ENCODE results near the gene SREBF2. TPM values are rescaled to one million over a fixed set of nuclear protein-coding genes. Genes with fewer than 3 reads are reported as not detected.

The SREBF2 gene
- total and polyA plus RNA-seq, 2 donors (not counting 1 experiment from before 2014, with no cell fraction given): 116 to 287 TPM

DNA sequence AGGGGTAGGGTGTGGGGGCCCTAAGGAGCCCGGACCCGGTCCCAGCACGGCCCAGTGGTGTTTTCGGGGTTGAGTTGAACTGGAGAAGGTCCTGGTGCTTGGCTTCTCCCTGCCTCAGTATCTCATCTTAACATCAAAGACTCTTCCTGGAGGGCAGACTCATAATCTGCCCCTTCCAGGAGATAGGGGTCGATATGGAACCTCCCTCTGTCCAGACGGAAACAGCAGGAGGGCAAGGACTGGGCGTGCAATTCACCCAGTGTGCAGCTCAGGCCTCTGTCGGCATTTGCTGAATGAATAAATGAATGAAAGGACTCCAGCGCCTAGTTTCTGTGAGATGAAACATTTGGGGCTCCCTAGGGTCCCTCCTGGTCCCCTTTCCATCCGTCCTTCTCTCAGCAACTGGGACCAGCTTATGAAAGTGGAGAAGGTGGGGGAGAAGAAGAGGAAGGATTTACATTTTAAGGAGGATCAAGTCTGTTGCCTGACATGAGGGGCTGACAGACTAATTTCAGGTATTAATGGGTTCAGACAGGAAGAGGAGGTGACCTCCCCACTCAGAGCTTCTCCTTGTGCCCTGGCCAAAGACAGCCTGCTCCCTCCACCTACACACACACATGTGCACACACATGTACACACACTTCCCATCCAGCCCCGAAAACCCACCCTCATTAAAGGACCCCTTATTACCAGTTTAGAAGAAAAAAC, 83.0 kb downstream of the SREBF2 start:
- peaks cover 79 to 80% of the 10 kb centered on the region in 2 donors for H3K4me1 ChIP-seq (ENCODE audit: control insufficient read depth in 2 of 2, insufficient read depth in 2 of 2, low read length in 2 of 2)
- DNase-seq: peak; percentile 61

More for the DNA sequence above, 83.0 kb downstream of the SREBF2 start:
- Histone ChIP-seq H3K4me2 (replicated peaks; ENCODE audit: low read depth, low read length, poor library complexity, severe bottlenecking) (peak overlapping the region; percentile 90), H3K9ac (ENCODE audit: low read length) (peak overlapping the region; percentile 65), H2AFZ (ENCODE audit: insufficient read depth, low read depth, low read length, poor library complexity, severe bottlenecking) (no peak overlapping the region), H3K4me3 (ENCODE audit: control extremely low read depth in 1 of 5, extremely low read depth in 1 of 5, insufficient read depth in 1 of 5, low read depth in 2 of 5, low read length in 4 of 5) (peak overlapping the region in 3 of 5 experiments; percentile 47 to 64 (median 47)), H3K27ac (ENCODE audit: low read length in 2 of 2) (peak overlapping the region in 1 of 2 donors; percentile 59), H3K9me3 (ENCODE audit: control extremely low read depth in 1 of 3, control insufficient read depth in 2 of 3, insufficient read depth in 1 of 3, low read length in 2 of 3) (peaks cover 0 to 14% (median 0%) of the 10 kb centered on the region in 3 donors), H4K20me1 (ENCODE audit: control insufficient read depth, insufficient read depth, low read length, poor library complexity, severe bottlenecking) (peaks cover 50% of the 10 kb centered on the region), H3K27me3 (replicated peaks in 1 of 4; ENCODE audit: control extremely low read depth in 1 of 4, control insufficient read depth in 3 of 4, insufficient read depth in 4 of 4, low read length in 3 of 4) (peaks cover 0 to 37% (median 19%) of the 10 kb centered on the region in 4 experiments), H3K36me3 (replicated peaks in 1 of 2; ENCODE audit: control extremely low read depth in 1 of 2, control insufficient read depth in 1 of 2, extremely low read depth in 1 of 2, insufficient read depth in 2 of 2, low read length in 1 of 2) (no peaks in the 10 kb centered on the region), H3K79me2 (ENCODE audit: control insufficient read depth, insufficient read depth, low read length) (peaks cover 42% of the 10 kb centered on the region)
- peaks cover 73% of the 10 kb centered on the region for H3K4me1 Mint-ChIP-seq
- POLR2A ChIA-PET: interaction anchor here (0.6 to 16.8 kb wide), 5 partner anchors 19 to 135 kb away, joined by 4 to 960 read pairs (median 6); partner anchors contain the start of gene SMIM45
- intact Hi-C loops (cut with micrococcal nuclease): no loop called here
- peaks cover 9% of the 10 kb centered on the region for H3K27me3 Mint-ChIP-seq
- CTCF ChIA-PET: interaction anchor here (0.7 to 17.9 kb wide), 5 partner anchors 8 to 54 kb away, joined by 3 to 499 read pairs (median 3); partner anchors contain the start of gene TNFRSF13C
- ATAC-seq (ENCODE audit: low read depth): no peak
- peak overlapping the region; percentile 78 for H3K27ac Mint-ChIP-seq
- no peaks in the 10 kb centered on the region for H3K9me3 Mint-ChIP-seq (ENCODE audit: insufficient read depth)
- H3K4me3 Mint-ChIP-seq: peak overlapping the region; percentile 79
- no peak for TF ChIP-seq EZH2 (IDR thresholded peaks at IDR 0.05; ENCODE audit: borderline replicate concordance, insufficient read depth, low read depth, low read length, poor library complexity, severe bottlenecking)
- TF ChIP-seq, protein P1, sequence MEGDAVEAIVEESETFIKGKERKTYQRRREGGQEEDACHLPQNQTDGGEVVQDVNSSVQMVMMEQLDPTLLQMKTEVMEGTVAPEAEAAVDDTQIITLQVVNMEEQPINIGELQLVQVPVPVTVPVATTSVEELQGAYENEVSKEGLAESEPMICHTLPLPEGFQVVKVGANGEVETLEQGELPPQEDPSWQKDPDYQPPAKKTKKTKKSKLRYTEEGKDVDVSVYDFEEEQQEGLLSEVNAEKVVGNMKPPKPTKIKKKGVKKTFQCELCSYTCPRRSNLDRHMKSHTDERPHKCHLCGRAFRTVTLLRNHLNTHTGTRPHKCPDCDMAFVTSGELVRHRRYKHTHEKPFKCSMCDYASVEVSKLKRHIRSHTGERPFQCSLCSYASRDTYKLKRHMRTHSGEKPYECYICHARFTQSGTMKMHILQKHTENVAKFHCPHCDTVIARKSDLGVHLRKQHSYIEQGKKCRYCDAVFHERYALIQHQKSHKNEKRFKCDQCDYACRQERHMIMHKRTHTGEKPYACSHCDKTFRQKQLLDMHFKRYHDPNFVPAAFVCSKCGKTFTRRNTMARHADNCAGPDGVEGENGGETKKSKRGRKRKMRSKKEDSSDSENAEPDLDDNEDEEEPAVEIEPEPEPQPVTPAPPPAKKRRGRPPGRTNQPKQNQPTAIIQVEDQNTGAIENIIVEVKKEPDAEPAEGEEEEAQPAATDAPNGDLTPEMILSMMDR (IDR thresholded peaks at IDR 0.05): no peak
- WGBS (ENCODE audit: insufficient coverage): 68% methylated on average over 6 of the region's 11 CpGs
